ENCODE data around the gene ING5. TPM values are rescaled to one million over a fixed set of nuclear protein-coding genes. Genes with fewer than 3 reads are reported as not detected.
"Not testable (repeated sequence)": the region's sequence is repeated elsewhere in the genome, so short reads cannot be mapped to it uniquely, and the experiment has no call there.

Gene ING5
- total RNA-seq, 4 donors from 2014 or later: 28.1 to 43.8 (median 30.3) TPM

GRCh38 chr2:241754042-241754441 is 52.2 kb downstream of the ING5 start:
- 94% methylated on average over 20 of the region's 20 CpGs for WGBS
- H3K4me3 ChIP-seq: no peak overlapping the region
- no peak overlapping the region for H3K27ac ChIP-seq (replicated peaks in 1 of 4)
- H3K4me1 ChIP-seq: peaks cover 0 to 12% (median 3%) of the 10 kb centered on the region in 4 donors
- intact Hi-C loops (cut with DNase I): no loop called here
- no peak for DNase-seq (ENCODE audit: extremely low spot score)
- H3K9me3 ChIP-seq: no peaks in the 10 kb centered on the region
- no peaks in the 10 kb centered on the region for H3K27me3 ChIP-seq
- TF ChIP-seq POLR2AphosphoS5 (IDR thresholded peaks at IDR 0.05) (no peak), CTCF (IDR thresholded peaks at IDR 0.05) (no peak), POLR2A (IDR thresholded peaks at IDR 0.05; ENCODE audit: low read depth) (no peak), EP300 (IDR thresholded peaks at IDR 0.05) (no peak)
- H3K36me3 ChIP-seq: peaks cover 13 to 96% (median 65%) of the 10 kb centered on the region in 4 donors

GRCh38 chr2:241755166-241755565 is 53.3 kb downstream of the ING5 start:
- TF ChIP-seq POLR2AphosphoS5 (IDR thresholded peaks at IDR 0.05) (no peak), EP300 (IDR thresholded peaks at IDR 0.05) (no peak), CTCF (IDR thresholded peaks at IDR 0.05) (no peak), POLR2A (IDR thresholded peaks at IDR 0.05; ENCODE audit: low read depth) (no peak)
- no peak for DNase-seq (ENCODE audit: extremely low spot score)
- WGBS: 93% methylated on average over 16 of the region's 18 CpGs
- Histone ChIP-seq H3K36me3 (peaks cover 13 to 94% (median 59%) of the 10 kb centered on the region in 4 donors), H3K9me3 (no peaks in the 10 kb centered on the region), H3K27ac (replicated peaks in 1 of 4) (no peak overlapping the region), H3K4me3 (no peak overlapping the region), H3K27me3 (no peaks in the 10 kb centered on the region), H3K4me1 (peaks cover 0 to 8% (median 2%) of the 10 kb centered on the region in 4 donors)
- intact Hi-C loops (cut with DNase I): no loop called here

GRCh38 chr2:241755777-241756176 is 53.9 kb downstream of the ING5 start:
- peaks cover 13 to 96% (median 62%) of the 10 kb centered on the region in 4 donors for H3K36me3 ChIP-seq
- DNase-seq (ENCODE audit: extremely low spot score): no peak
- no peaks in the 10 kb centered on the region for H3K9me3 ChIP-seq
- H3K4me3 ChIP-seq: no peak overlapping the region
- intact Hi-C loops (cut with DNase I): no loop called here
- WGBS: 97% methylated on average over 27 of the region's 27 CpGs
- no peak overlapping the region for H3K27ac ChIP-seq (replicated peaks in 1 of 4)
- peaks cover 0 to 3% (median 0%) of the 10 kb centered on the region in 4 donors for H3K4me1 ChIP-seq
- H3K27me3 ChIP-seq: no peaks in the 10 kb centered on the region
- no peak for TF ChIP-seq POLR2AphosphoS5 (IDR thresholded peaks at IDR 0.05)
- TF ChIP-seq CTCF (IDR thresholded peaks at IDR 0.05): no peak
- TF ChIP-seq EP300 (IDR thresholded peaks at IDR 0.05): no peak
- no peak for TF ChIP-seq POLR2A (IDR thresholded peaks at IDR 0.05; ENCODE audit: low read depth)

GRCh38 chr2:241759067-241759807 is 57.4 kb downstream of the ING5 start:
- Histone ChIP-seq H3K36me3 (peaks cover 13 to 88% (median 49%) of the 10 kb centered on the region in 4 donors), H3K4me3 (no peak overlapping the region), H3K27ac (replicated peaks in 1 of 4) (no peak overlapping the region), H3K4me1 (no peaks in the 10 kb centered on the region), H3K27me3 (no peaks in the 10 kb centered on the region), H3K9me3 (no peaks in the 10 kb centered on the region)
- intact Hi-C loops (cut with DNase I): no loop called here
- WGBS: 84% methylated on average over 20 of the region's 20 CpGs
- TF ChIP-seq CTCF (IDR thresholded peaks at IDR 0.05): no peak
- no peak for TF ChIP-seq POLR2AphosphoS5 (IDR thresholded peaks at IDR 0.05)
- DNase-seq (ENCODE audit: extremely low spot score): no peak

GRCh38 chr2:241759893-241760292 is 58.1 kb downstream of the ING5 start:
- peaks cover 13 to 87% (median 44%) of the 10 kb centered on the region in 4 donors for H3K36me3 ChIP-seq
- intact Hi-C loops (cut with DNase I): not testable (repeated sequence)
- 94% methylated on average over 11 of the region's 16 CpGs for WGBS

More at GRCh38 chr2:241759893-241760292, 58.1 kb downstream of the ING5 start:
- not testable (repeated sequence) for H3K9me3 ChIP-seq; H3K27me3 ChIP-seq; H3K4me3 ChIP-seq; H3K27ac ChIP-seq (replicated peaks in 1 of 4); H3K4me1 ChIP-seq; DNase-seq (ENCODE audit: extremely low spot score)
